GM19324 (cell line): ENCODE measurements around the gene UFD1.

Experiments used
- ATAC-seq: cut with Tn5 transposase; IDR thresholded peaks from one replicate; pipeline ENCODE4 v1.9.1; 2021; ENCODE audit warnings: mild to moderate bottlenecking, moderate library complexity; ENCODE audit not compliant: unreplicated experiment, low FRiP score

Gene UFD1

DNA sequence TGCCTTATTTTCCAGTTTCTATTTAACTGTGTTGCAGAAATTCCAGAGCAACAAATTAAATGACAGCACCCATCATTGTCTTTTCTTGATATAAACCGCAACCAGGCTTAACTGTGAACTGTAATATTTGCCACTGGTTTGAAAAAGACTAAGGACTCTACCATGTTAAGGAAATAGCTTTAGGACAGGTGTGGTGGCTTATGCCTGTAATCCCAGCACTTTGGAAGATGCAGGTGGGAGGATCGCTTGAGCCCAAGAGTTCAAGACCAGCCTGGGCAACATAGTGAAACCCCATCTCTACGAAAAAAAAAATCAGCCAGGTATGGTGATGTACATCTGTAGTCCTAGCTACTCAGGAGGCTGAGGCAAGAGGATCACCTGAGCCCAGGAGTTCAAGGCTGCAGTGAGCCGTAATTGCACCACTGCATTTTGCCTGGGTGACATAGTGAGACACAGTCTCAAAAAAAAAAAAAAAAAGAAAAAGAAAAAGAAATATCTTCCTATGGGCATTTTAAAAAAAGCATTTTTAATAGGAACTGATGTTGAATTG is 76.3 kb downstream of the UFD1 start:
- ATAC-seq: no peak

DNA sequence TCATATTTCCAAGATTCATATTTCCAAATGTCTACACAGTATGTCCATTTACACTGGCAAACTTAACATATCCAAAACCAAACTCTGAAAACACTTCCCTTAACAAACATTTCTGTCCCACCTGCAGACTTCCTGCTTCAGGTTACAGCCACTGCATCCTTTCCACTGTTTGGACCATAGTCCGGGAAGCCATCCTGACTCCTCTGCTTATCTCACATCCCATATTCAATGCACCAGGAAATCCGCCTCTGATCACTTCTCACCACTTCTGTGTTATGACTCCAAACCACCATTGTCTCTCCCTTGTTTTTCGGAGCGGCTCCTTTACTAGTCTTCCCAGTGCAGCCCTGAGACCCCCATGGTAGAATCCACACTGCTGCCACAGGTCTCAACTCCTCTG is 77.5 kb downstream of the UFD1 start:
- no peak for ATAC-seq

DNA sequence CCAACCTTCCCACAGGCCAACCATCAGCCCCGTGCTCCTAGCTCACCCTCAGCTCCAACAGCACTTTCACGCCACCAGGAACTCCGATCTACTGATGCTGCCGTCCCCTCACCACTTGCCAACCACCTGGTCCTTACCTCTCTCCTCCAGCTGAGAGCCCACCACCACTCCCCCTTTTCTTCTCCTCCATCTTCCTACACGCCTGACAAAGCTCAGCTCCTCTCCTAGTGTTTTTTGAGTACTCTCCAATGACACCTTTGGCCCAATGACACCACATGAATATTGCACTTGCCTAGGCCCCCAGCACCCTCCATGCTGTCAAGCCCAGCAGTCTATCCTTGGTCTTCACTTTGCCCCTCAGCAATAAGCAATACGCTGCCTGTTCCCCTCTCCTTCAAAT is 78.1 kb downstream of the UFD1 start:
- no peak for ATAC-seq
